A673 (cell line): ENCODE data around the gene RPS6KA2.

Experiments
- CTCF ChIP-seq: fragments of 300-800, 200-600 bp; sonication (generic); conservative IDR thresholded peaks from 2 replicates; pipeline ENCODE4 v1.5.1; 2017; ENCODE audit warnings: low read depth, mild to moderate bottlenecking, antibody characterized with exemption, low read length, moderate library complexity, mixed read lengths
- EZH2 ChIP-seq: fragments of 200-600 bp; sonication (generic); IDR thresholded peaks from 2 replicates; pipeline ENCODE4 v1.6.1; 2017; ENCODE audit warnings: borderline replicate concordance, low read depth, mild to moderate bottlenecking, mixed read lengths, antibody characterized with exemption, low read length; ENCODE audit not compliant: poor library complexity, severe bottlenecking

GRCh38 chr6:166629628-166630027 is 2.6 kb upstream of the RPS6KA2 start:
- TF ChIP-seq CTCF: no peak
- no peak for TF ChIP-seq EZH2
